ENCODE measurements around the gene STK36.
"Not testable (repeated sequence)": the region's sequence is repeated elsewhere in the genome, so short reads cannot be mapped to it uniquely, and the experiment has no call there.

Gene STK36

GRCh38 chr2:218663901-218664300 lies 8.0 kb upstream of the STK36 start:
- Histone ChIP-seq H3K4me1 (ENCODE audit: insufficient read depth, low read length) (no peaks in the 10 kb centered on the region), H3K27me3 (ENCODE audit: insufficient read depth, low read length) (no peaks in the 10 kb centered on the region), H3K27ac (ENCODE audit: low read depth, low read length) (no peak overlapping the region), H3K9me3 (ENCODE audit: insufficient read depth, low read depth, low read length) (no peaks in the 10 kb centered on the region), H3K4me3 (ENCODE audit: low read length) (no peak overlapping the region), H3K9ac (ENCODE audit: low read depth, low read length) (no peak overlapping the region), H3K36me3 (ENCODE audit: insufficient read depth, low read length) (peaks cover 69% of the 10 kb centered on the region)
- WGBS, result 95% methylated on average over 15 of the region's 15 CpGs

DNA sequence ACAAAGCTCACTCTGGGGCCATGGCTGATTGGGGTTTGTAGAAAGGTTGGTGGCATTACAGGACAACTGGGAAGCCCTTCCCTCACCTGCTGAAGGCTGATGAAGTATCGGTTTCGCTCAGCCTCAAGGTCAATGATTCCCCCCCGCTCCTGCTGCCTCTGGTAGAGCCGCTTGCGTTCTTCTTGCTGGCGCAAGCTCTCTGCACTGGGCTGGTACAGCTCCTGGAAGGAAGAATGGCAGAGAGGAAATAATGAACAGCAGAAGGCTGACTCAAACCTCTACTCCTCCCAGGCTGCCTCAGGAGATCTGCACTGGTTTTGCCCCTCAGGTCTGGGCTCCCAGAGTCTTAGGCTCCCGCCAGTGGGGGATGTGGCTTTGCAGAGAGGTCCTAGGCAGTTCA lies 7.2 kb upstream of the STK36 start:
- H3K36me3 ChIP-seq (ENCODE audit: insufficient read depth, low read length), result peaks cover 72% of the 10 kb centered on the region
- no peaks in the 10 kb centered on the region for H3K9me3 ChIP-seq (ENCODE audit: insufficient read depth, low read depth, low read length)
- H3K27me3 ChIP-seq (ENCODE audit: insufficient read depth, low read length), result no peaks in the 10 kb centered on the region
- no peak overlapping the region for H3K9ac ChIP-seq (ENCODE audit: low read depth, low read length)
- no peaks in the 10 kb centered on the region for H3K4me1 ChIP-seq (ENCODE audit: insufficient read depth, low read length)
- H3K4me3 ChIP-seq (ENCODE audit: low read length), result no peak overlapping the region
- H3K27ac ChIP-seq (ENCODE audit: low read depth, low read length), result no peak overlapping the region
- WGBS, result 97% methylated on average over 7 of the region's 7 CpGs

GRCh38 chr2:218671097-218671653 lies 711 bp upstream of the STK36 start:
- no peaks in the 10 kb centered on the region for H3K27me3 ChIP-seq (ENCODE audit: insufficient read depth, low read length)
- H3K36me3 ChIP-seq (ENCODE audit: insufficient read depth, low read length), result peaks cover 42% of the 10 kb centered on the region
- WGBS, result 46% methylated on average over 12 of the region's 12 CpGs
- H3K27ac ChIP-seq (ENCODE audit: low read depth, low read length), result no peak overlapping the region
- H3K4me3 ChIP-seq (ENCODE audit: low read length), result peak overlapping the region; percentile 87
- H3K4me1 ChIP-seq (ENCODE audit: insufficient read depth, low read length), result peaks cover 5% of the 10 kb centered on the region; the same call in 1 of the 2 replicates
- no peaks in the 10 kb centered on the region for H3K9me3 ChIP-seq (ENCODE audit: insufficient read depth, low read depth, low read length)
- peak overlapping the region; percentile 69 for H3K9ac ChIP-seq (ENCODE audit: low read depth, low read length)

- 90% methylated on average over 4 of the region's 4 CpGs for WGBS
- Histone ChIP-seq H3K4me3 (ENCODE audit: low read length) (no peak overlapping the region), H3K9me3 (ENCODE audit: insufficient read depth, low read depth, low read length) (no peaks in the 10 kb centered on the region), H3K27ac (ENCODE audit: low read depth, low read length) (no peak overlapping the region), H3K9ac (ENCODE audit: low read depth, low read length) (no peak overlapping the region), H3K4me1 (ENCODE audit: insufficient read depth, low read length) (no peaks in the 10 kb centered on the region), H3K27me3 (ENCODE audit: insufficient read depth, low read length) (no peaks in the 10 kb centered on the region), H3K36me3 (ENCODE audit: insufficient read depth, low read length) (peaks cover 66% of the 10 kb centered on the region)
Observed at GRCh38 chr2:218679119-218679518, 7.2 kb downstream of the STK36 start.

DNA sequence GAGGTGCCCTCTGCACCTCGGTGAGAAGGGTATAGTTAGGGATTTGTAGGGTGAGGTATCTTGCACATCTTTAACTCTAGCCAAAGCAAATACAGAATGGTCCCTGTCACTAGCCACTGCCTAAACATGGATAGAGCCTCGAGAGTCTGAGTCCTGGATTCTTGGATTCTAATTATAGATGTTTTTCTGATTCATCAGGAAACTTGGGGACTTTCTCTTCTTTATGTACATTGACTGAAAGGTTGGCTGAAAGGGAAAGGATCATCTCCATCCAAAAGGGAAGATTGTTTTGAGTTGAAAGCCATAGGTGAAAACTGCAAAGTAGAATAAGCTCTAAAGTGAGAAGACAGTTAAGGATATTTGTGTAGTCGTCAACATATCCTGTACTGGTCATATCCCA lies 8.2 kb downstream of the STK36 start:
- Histone ChIP-seq H3K27ac (ENCODE audit: low read depth, low read length) (no peak overlapping the region), H3K9ac (ENCODE audit: low read depth, low read length) (no peak overlapping the region), H3K4me3 (ENCODE audit: low read length) (no peak overlapping the region), H3K27me3 (ENCODE audit: insufficient read depth, low read length) (no peaks in the 10 kb centered on the region), H3K9me3 (ENCODE audit: insufficient read depth, low read depth, low read length) (no peaks in the 10 kb centered on the region), H3K36me3 (ENCODE audit: insufficient read depth, low read length) (peaks cover 65% of the 10 kb centered on the region), H3K4me1 (ENCODE audit: insufficient read depth, low read length) (no peaks in the 10 kb centered on the region)
- 89% methylated on average over 3 of the region's 3 CpGs for WGBS

DNA sequence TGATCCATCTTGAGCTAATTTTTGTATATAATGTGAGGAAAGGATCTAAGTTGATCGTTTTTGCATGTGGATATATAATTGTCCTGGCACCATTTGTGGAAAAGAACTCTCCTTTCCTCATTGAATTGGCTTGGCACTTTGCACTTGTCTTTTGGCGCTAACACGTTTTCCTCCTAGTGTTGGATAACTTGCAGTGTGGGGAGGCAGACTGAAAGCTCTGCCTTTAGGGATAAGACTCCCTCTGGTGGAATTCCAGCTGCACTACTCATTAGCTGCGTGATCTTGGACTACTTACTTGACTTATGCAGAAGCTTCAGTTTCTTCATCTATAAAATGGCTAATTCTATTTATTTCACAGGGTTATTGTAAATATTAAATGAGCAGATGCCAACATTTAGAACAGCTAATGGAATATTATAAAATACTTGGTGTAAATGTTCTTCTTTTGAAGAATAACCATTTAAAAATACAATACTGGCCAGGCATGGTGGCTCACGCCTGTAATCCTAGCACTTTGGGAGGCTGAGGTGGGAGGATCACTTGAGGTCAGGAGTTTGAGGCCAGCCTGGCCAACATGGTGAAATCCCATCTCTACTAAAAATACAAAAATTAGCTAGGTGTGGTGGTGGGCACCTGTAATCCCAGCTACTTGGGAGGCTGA lies 15.6 kb downstream of the STK36 start:
- 32% methylated on average over 5 of the region's 5 CpGs for WGBS
- H3K9me3 ChIP-seq (ENCODE audit: insufficient read depth, low read depth, low read length); H3K4me1 ChIP-seq (ENCODE audit: insufficient read depth, low read length); H3K27me3 ChIP-seq (ENCODE audit: insufficient read depth, low read length); H3K9ac ChIP-seq (ENCODE audit: low read depth, low read length); H3K4me3 ChIP-seq (ENCODE audit: low read length); H3K27ac ChIP-seq (ENCODE audit: low read depth, low read length): not testable (repeated sequence)
- peaks cover 66% of the 10 kb centered on the region for H3K36me3 ChIP-seq (ENCODE audit: insufficient read depth, low read length)

DNA sequence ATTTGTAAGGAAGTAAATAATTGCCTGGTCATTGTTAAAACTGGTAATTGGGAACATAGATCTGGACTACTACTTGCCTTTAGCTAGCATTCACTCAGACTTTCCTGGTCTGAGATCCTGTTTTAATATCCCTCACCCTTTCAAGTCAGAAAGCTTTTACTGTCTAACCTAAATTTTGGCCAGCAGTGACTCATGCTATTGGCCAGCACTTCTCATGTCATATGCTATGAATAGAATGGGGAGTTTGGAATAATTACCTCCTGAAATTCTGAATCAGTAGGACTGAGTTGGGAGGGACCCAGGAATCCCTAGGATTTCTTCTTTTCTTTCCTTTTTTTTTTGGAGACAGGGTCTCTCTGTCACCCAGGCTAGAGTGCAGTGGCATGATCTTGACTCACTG lies 19.3 kb downstream of the STK36 start:
- Histone ChIP-seq H3K9ac (ENCODE audit: low read depth, low read length) (no peak overlapping the region), H3K9me3 (ENCODE audit: insufficient read depth, low read depth, low read length) (no peaks in the 10 kb centered on the region), H3K36me3 (ENCODE audit: insufficient read depth, low read length) (peaks cover 78% of the 10 kb centered on the region)

GRCh38 chr2:218694405-218695145 lies 22.7 kb downstream of the STK36 start:
- H3K9me3 ChIP-seq (ENCODE audit: insufficient read depth, low read depth, low read length), result no peaks in the 10 kb centered on the region
- H3K27me3 ChIP-seq (ENCODE audit: insufficient read depth, low read length), result no peaks in the 10 kb centered on the region
- H3K36me3 ChIP-seq (ENCODE audit: insufficient read depth, low read length), result peaks cover 90% of the 10 kb centered on the region
- no peak overlapping the region; the same call in 1 of the 2 replicates for H3K27ac ChIP-seq (ENCODE audit: low read depth, low read length)
- WGBS, result 88% methylated on average over 3 of the region's 3 CpGs
- no peaks in the 10 kb centered on the region; the same call in 1 of the 2 replicates for H3K4me1 ChIP-seq (ENCODE audit: insufficient read depth, low read length)
- no peak overlapping the region for H3K9ac ChIP-seq (ENCODE audit: low read depth, low read length)
- no peak overlapping the region for H3K4me3 ChIP-seq (ENCODE audit: low read length)

More for the DNA sequence above, 19.3 kb downstream of the STK36 start:
- Histone ChIP-seq H3K4me1 (ENCODE audit: insufficient read depth, low read length) (no peaks in the 10 kb centered on the region; the same call in 1 of the 2 replicates), H3K4me3 (ENCODE audit: low read length) (no peak overlapping the region), H3K27me3 (ENCODE audit: insufficient read depth, low read length) (no peaks in the 10 kb centered on the region), H3K27ac (ENCODE audit: low read depth, low read length) (no peak overlapping the region)

DNA sequence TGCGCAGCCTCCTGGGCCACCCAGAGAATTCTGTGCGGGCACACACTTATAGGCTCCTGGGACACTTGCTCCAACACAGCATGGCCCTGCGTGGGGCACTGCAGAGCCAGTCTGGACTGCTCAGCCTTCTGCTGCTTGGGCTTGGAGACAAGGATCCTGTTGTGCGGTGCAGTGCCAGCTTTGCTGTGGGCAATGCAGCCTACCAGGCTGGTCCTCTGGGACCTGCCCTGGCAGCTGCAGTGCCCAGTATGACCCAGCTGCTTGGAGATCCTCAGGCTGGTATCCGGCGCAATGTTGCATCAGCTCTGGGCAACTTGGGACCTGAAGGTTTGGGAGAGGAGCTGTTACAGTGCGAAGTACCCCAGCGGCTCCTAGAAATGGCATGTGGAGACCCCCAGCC lies 27.0 kb downstream of the STK36 start:
- 96% methylated on average over 8 of the region's 8 CpGs for WGBS
- peaks cover 64% of the 10 kb centered on the region for H3K36me3 ChIP-seq (ENCODE audit: insufficient read depth, low read length)
- H3K27me3 ChIP-seq (ENCODE audit: insufficient read depth, low read length), result no peaks in the 10 kb centered on the region
- no peaks in the 10 kb centered on the region for H3K9me3 ChIP-seq (ENCODE audit: insufficient read depth, low read depth, low read length)
- H3K27ac ChIP-seq (ENCODE audit: low read depth, low read length), result no peak overlapping the region
- no peaks in the 10 kb centered on the region; the same call in 1 of the 2 replicates for H3K4me1 ChIP-seq (ENCODE audit: insufficient read depth, low read length)
- H3K9ac ChIP-seq (ENCODE audit: low read depth, low read length), result no peak overlapping the region
- H3K4me3 ChIP-seq (ENCODE audit: low read length), result no peak overlapping the region

- no peaks in the 10 kb centered on the region for H3K27me3 ChIP-seq (ENCODE audit: insufficient read depth, low read length)
- no peaks in the 10 kb centered on the region for H3K4me1 ChIP-seq (ENCODE audit: insufficient read depth, low read length)
- H3K4me3 ChIP-seq (ENCODE audit: low read length), result no peak overlapping the region
- H3K36me3 ChIP-seq (ENCODE audit: insufficient read depth, low read length), result peaks cover 44% of the 10 kb centered on the region
- no peak overlapping the region for H3K27ac ChIP-seq (ENCODE audit: low read depth, low read length)
- no peaks in the 10 kb centered on the region for H3K9me3 ChIP-seq (ENCODE audit: insufficient read depth, low read depth, low read length)
- 90% methylated on average over 1 of the region's 2 CpGs for WGBS
- no peak overlapping the region for H3K9ac ChIP-seq (ENCODE audit: low read depth, low read length)
Observed at GRCh38 chr2:218701806-218702205, 29.9 kb downstream of the STK36 start.

DNA sequence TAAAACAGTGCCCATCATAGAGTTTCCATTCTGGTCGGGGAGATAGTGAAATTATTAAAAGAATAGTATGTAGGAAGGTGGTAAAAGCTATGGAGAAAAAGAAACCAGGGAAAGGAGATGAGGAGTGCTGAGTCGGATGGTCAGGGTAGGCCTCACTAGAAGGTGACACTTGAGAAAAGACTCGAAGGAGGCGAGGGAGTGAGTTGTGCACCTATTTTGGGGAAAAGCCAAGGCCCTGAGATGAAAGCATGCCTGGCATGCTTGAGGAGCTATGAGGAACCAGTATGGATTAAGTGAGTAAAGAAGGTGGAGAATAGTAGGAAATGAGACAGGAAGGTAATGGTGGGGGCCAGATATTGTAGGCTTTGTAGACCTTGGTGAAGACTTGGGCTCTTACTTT lies 31.5 kb downstream of the STK36 start:
- Histone ChIP-seq H3K27me3 (ENCODE audit: insufficient read depth, low read length) (no peaks in the 10 kb centered on the region), H3K27ac (ENCODE audit: low read depth, low read length) (no peak overlapping the region), H3K4me3 (ENCODE audit: low read length) (no peak overlapping the region), H3K36me3 (ENCODE audit: insufficient read depth, low read length) (peaks cover 28% of the 10 kb centered on the region), H3K9ac (ENCODE audit: low read depth, low read length) (no peak overlapping the region), H3K9me3 (ENCODE audit: insufficient read depth, low read depth, low read length) (no peaks in the 10 kb centered on the region), H3K4me1 (ENCODE audit: insufficient read depth, low read length) (no peaks in the 10 kb centered on the region)
- WGBS, result 91% methylated on average over 4 of the region's 4 CpGs
